Activated CD8-positive, alpha-beta memory T cell treated with anti-CD3 and anti-CD28 coated beads, Interleukin-2, amount 50 U/mL, for 48 hours (primary cell): ENCODE data around the gene CANT1.

Experiments used
- DNase-seq: peaks from one replicate; pipeline ENCODE4 v3.0.0-alpha.2; 2020

Gene CANT1

GRCh38 chr17:79007504-79008381 lies 1.8 kb downstream of the CANT1 start:
- DNase-seq: peak; percentile 52

- DNase-seq: peak; percentile 40
Observed at GRCh38 chr17:79006794-79007503, 2.6 kb downstream of the CANT1 start.

- DNase-seq: peak; percentile 44
Observed at GRCh38 chr17:79006046-79006445, 3.5 kb downstream of the CANT1 start.

GRCh38 chr17:79005063-79005861 lies 4.3 kb downstream of the CANT1 start:
- DNase-seq: peak; percentile 50

GRCh38 chr17:79003661-79004411 lies 5.7 kb downstream of the CANT1 start:
- DNase-seq: peak; percentile 40

GRCh38 chr17:79002796-79003593 lies 6.6 kb downstream of the CANT1 start:
- DNase-seq: peak; percentile 47

GRCh38 chr17:79002291-79002690 lies 7.3 kb downstream of the CANT1 start:
- peak; percentile 36 for DNase-seq

GRCh38 chr17:79001190-79002020 lies 8.2 kb downstream of the CANT1 start:
- peak; percentile 50 for DNase-seq

- peak; percentile 47 for DNase-seq
Observed at GRCh38 chr17:79000396-79001189, 9.0 kb downstream of the CANT1 start.

- DNase-seq: peak; percentile 26
Observed at GRCh38 chr17:78999947-79000395, 9.6 kb downstream of the CANT1 start.

GRCh38 chr17:78999056-78999768 lies 10.4 kb downstream of the CANT1 start:
- peak; percentile 30 for DNase-seq

- DNase-seq: peak; percentile 43
Observed at GRCh38 chr17:78998311-78999055, 11.1 kb downstream of the CANT1 start.

- DNase-seq: peak; percentile 36
Observed at GRCh38 chr17:78997881-78998280, 11.7 kb downstream of the CANT1 start.

- peak; percentile 40 for DNase-seq
Observed at GRCh38 chr17:78997231-78997741, 12.3 kb downstream of the CANT1 start.

- DNase-seq: peak; percentile 42
Observed at GRCh38 chr17:78996781-78997201, 12.8 kb downstream of the CANT1 start.

- DNase-seq: peak; percentile 49
Observed at GRCh38 chr17:78995761-78996451, 13.7 kb downstream of the CANT1 start.
